Pancreas (tissue), 10 donors: ENCODE data around the gene CTRL. TPM values are rescaled to one million over a fixed set of nuclear protein-coding genes. Genes with fewer than 3 reads are reported as not detected.

Source experiments
- ATAC-seq, 4 donors: fragments of 200-7000 bp; cut with Tn5 transposase; one replicate each; pipeline versions ENCODE4 v1.8.0 to v1.9.1; 2020; ENCODE audit warnings: mild to moderate bottlenecking in 4 of 4, moderate library complexity in 4 of 4
- DNase-seq, 6 donors: peaks; one replicate each; pipeline ENCODE4 v3.0.0-alpha.2; 2020
- FAIRE-seq: peaks from 2 replicates; lab custom pipeline; 2012; peaks lifted over from hg19 to GRCh38; lab: Jason Lieb, UNC
- H3K27ac ChIP-seq, 4 donors: fragments of 200-600 bp; sonication (generic); 1 replicate in 3 of 4; 2 replicates in 1 of 4; pipeline versions ENCODE4 v1.5.0 to v1.8.0; 2020
- H3K27me3 ChIP-seq, 4 donors: fragments of 200-600 bp; one replicate each; pipeline ENCODE4 v1.8.0; 2021
- H3K36me3 ChIP-seq, 3 donors: fragments of 200-600 bp; sonication (generic) in 1 of 3; one replicate each; pipeline versions ENCODE4 v1.5.0 to v1.8.0; 2020 to 2021
- H3K4me1 ChIP-seq, 3 donors: fragments of 200-600 bp; one replicate each; pipeline ENCODE4 v1.8.0; 2021
- H3K4me3 ChIP-seq, 4 donors: fragments of 200-600 bp; sonication (generic) in 2 of 4; one replicate each; pipeline versions ENCODE4 v1.5.0 to v1.8.0; 2020 to 2021
- H3K9me3 ChIP-seq, 4 donors: fragments of 200-600 bp; one replicate each; pipeline ENCODE4 v1.8.0; 2021
- CTCF ChIP-seq, 4 donors: fragments of 200-600 bp; sonication (generic) in 3 of 4; IDR thresholded peaks; one replicate each; pipeline versions ENCODE4 v1.5.0 to v1.8.0; 2021; ENCODE audit warnings: antibody characterized with exemption in 4 of 4
- whole genome bisulfite sequencing, 2 donors: extraction: QIAGEN DNeasy Blood & Tissue Kit; methylation state at CpG; one replicate each; pipeline ENCODE4 v1.1.7; 2013; 5-methylcytosine and 5-hydroxymethylcytosine counted together
- intact Hi-C, 3 donors: fragments of 100-400 bp; cut with DNase I; formaldehyde crosslinking; loops; one replicate each; pipeline versions ENCODE4 v1.11.1 to v1.14.2; 2022
- polyA plus RNA-seq, 2 donors: library from polyadenylated mRNA; stranded (reverse); fragments of 200-250 nt; gene quantifications; one replicate each; pipeline ENCODE4 v1.2.3, GENCODE V29; 2013
- total RNA-seq, 6 donors: library from RNA; stranded (reverse); fragmentation: NEBNext Ultra II Directional in 4 of 6; extraction: Animal tissue kit (Norgen Biotek cat#: 25700) in 4 of 6; gene quantifications; one replicate each; pipeline versions ENCODE4 v1.2.1 to v1.2.4, GENCODE V29; 2021 to 2023
- donor health status: healthy with polysubstance abuse.
- donor health status: DM: no; HTN: no; CAD: no; lungs with moderate emphysema.
- donor health status: DM: no; HTN: no; CAD: no.
- donor health status: control.
- donor health status: control.
- donor health status: Bipolar disorder and iron deficiency.
- donor health status: DM: yes; HTN: yes; CAD: no.
- donor health status: DM: no; HTN: no; CAD: no.
- donor health status: DM: no; HTN: no; CAD: no.
- donor health status: DM: yes; HTN: yes; CAD: no.

Gene CTRL
- total and polyA plus RNA-seq, 8 donors, result 559 to 2,165 (median 673) TPM

GRCh38 chr16:67949645-67950044 is 18.0 kb upstream of the CTRL start:
- Histone ChIP-seq H3K36me3 (peaks cover 7 to 67% (median 22%) of the 10 kb centered on the region in 3 donors), H3K27ac (no peak overlapping the region), H3K27me3 (no peaks in the 10 kb centered on the region), H3K9me3 (no peaks in the 10 kb centered on the region), H3K4me3 (no peak overlapping the region), H3K4me1 (no peaks in the 10 kb centered on the region)
- peak in 2 of 6 donors; percentile 52 to 56 for DNase-seq
- intact Hi-C loops, result no loop called here
- no peak for ATAC-seq
- WGBS, 2 donors, result 85 to 93% methylated on average over 11 of the region's 11 CpGs
- FAIRE-seq, result no peak
- no peak for TF ChIP-seq CTCF (IDR thresholded peaks at IDR 0.05)

- H3K27ac ChIP-seq, result no peak overlapping the region
- DNase-seq, result peak in 1 of 6 donors; percentile 72
- intact Hi-C loops, result no loop called here
- ATAC-seq, result no peak
- H3K36me3 ChIP-seq, result peaks cover 7 to 72% (median 22%) of the 10 kb centered on the region in 3 donors
- no peaks in the 10 kb centered on the region for H3K4me1 ChIP-seq
- 93 to 95% methylated on average over 15 of the region's 15 CpGs for whole genome bisulfite sequencing, 2 donors
- H3K27me3 ChIP-seq, result no peaks in the 10 kb centered on the region
- FAIRE-seq, result no peak
- TF ChIP-seq CTCF (IDR thresholded peaks at IDR 0.05), result no peak
- no peak overlapping the region for H3K4me3 ChIP-seq
- H3K9me3 ChIP-seq, result no peaks in the 10 kb centered on the region
These were observed 16.4 kb upstream of the CTRL start for GRCh38 chr16:67948015-67948414.

- DNase-seq (peak in 2 of 6 donors; percentile 37 to 78), FAIRE-seq (no peak), ATAC-seq (no peak)
- no peaks in the 10 kb centered on the region for H3K9me3 ChIP-seq
- no peaks in the 10 kb centered on the region for H3K27me3 ChIP-seq
- no peak overlapping the region for H3K4me3 ChIP-seq
- no peak overlapping the region for H3K27ac ChIP-seq
- H3K4me1 ChIP-seq, result no peaks in the 10 kb centered on the region
- no peak for TF ChIP-seq CTCF (IDR thresholded peaks at IDR 0.05)
- WGBS, 2 donors, result 92 to 94% methylated on average over 28 of the region's 28 CpGs
- intact Hi-C loops, result no loop called here
- peaks cover 7 to 70% (median 22%) of the 10 kb centered on the region in 3 donors for H3K36me3 ChIP-seq
These were observed 15.4 kb upstream of the CTRL start for GRCh38 chr16:67946966-67947558.

- Histone ChIP-seq H3K9me3 (no peaks in the 10 kb centered on the region), H3K4me3 (no peak overlapping the region), H3K27ac (no peak overlapping the region), H3K36me3 (peaks cover 4 to 61% (median 22%) of the 10 kb centered on the region in 3 donors), H3K4me1 (no peaks in the 10 kb centered on the region), H3K27me3 (no peaks in the 10 kb centered on the region)
- intact Hi-C loops, result no loop called here
- DNase-seq, result no peak
- WGBS, 2 donors, result 96 to 97% methylated on average over 20 of the region's 20 CpGs
- TF ChIP-seq CTCF (IDR thresholded peaks at IDR 0.05), result no peak
- FAIRE-seq, result no peak
- ATAC-seq, result no peak
These were observed 14.5 kb upstream of the CTRL start for GRCh38 chr16:67946128-67946569.

GRCh38 chr16:67945392-67945933 is 13.8 kb upstream of the CTRL start:
- no peak overlapping the region for H3K4me3 ChIP-seq
- no peaks in the 10 kb centered on the region for H3K27me3 ChIP-seq
- H3K4me1 ChIP-seq, result no peaks in the 10 kb centered on the region
- peak in 1 of 6 donors; percentile 64 for DNase-seq
- H3K27ac ChIP-seq, result no peak overlapping the region
- FAIRE-seq, result no peak
- no peak for ATAC-seq
- no peaks in the 10 kb centered on the region for H3K9me3 ChIP-seq
- H3K36me3 ChIP-seq, result peaks cover 4 to 54% (median 22%) of the 10 kb centered on the region in 3 donors
- intact Hi-C loops, result no loop called here
- no peak for TF ChIP-seq CTCF (IDR thresholded peaks at IDR 0.05)
- WGBS, 2 donors, result 88 to 91% methylated on average over 24 of the region's 24 CpGs
